ENCODE results near the gene SLC22A12.

DNA sequence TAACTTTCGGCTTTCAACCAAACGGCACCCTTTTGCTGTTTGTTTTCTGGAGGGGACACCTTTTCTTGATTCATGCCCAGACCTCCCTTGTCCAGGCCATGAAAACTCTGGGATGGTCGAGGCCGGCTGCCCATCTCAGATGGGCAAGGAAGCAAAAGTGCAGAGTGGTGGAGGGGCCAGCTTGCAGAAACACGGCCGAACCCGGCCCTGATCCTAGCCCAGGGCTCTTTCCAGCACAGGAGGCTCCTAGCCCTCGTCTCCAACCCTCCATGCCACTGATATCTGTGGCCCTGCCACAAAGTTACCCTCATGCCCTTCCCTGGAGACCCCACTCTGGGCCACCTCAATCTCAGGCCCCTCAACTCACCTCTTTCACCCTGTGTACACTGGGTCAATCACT lies 18.9 kb upstream of the SLC22A12 start:
- TF ChIP-seq, protein P1, sequence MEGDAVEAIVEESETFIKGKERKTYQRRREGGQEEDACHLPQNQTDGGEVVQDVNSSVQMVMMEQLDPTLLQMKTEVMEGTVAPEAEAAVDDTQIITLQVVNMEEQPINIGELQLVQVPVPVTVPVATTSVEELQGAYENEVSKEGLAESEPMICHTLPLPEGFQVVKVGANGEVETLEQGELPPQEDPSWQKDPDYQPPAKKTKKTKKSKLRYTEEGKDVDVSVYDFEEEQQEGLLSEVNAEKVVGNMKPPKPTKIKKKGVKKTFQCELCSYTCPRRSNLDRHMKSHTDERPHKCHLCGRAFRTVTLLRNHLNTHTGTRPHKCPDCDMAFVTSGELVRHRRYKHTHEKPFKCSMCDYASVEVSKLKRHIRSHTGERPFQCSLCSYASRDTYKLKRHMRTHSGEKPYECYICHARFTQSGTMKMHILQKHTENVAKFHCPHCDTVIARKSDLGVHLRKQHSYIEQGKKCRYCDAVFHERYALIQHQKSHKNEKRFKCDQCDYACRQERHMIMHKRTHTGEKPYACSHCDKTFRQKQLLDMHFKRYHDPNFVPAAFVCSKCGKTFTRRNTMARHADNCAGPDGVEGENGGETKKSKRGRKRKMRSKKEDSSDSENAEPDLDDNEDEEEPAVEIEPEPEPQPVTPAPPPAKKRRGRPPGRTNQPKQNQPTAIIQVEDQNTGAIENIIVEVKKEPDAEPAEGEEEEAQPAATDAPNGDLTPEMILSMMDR (conservative IDR thresholded peaks at IDR 0.05 in 1 of 2, IDR thresholded peaks at IDR 0.05 in 1 of 2; ENCODE audit: extremely low read depth in 1 of 2, insufficient read depth in 1 of 2, low read depth in 1 of 2, low read length in 2 of 2), result no peak
- no peak for TF ChIP-seq EZH2 (IDR thresholded peaks at IDR 0.05; ENCODE audit: borderline replicate concordance, low read length)

All from mammary epithelial cell (primary cell).